Mononuclear cell (primary cell): Measurements from ENCODE around the gene THSD4. TPM values are rescaled to one million over a fixed set of nuclear protein-coding genes. Genes with fewer than 3 reads are reported as not detected.
"Not testable (repeated sequence)": the region's sequence is repeated elsewhere in the genome, so short reads cannot be mapped to it uniquely, and the experiment has no call there.

Experiments
- H3K27me3 ChIP-seq: 2 replicates; pipeline ENCODE4 v1.6.0; 2011; ENCODE audit warnings: low read length, control low read depth; ENCODE audit not compliant: insufficient read depth
- H3K4me1 ChIP-seq: 2 replicates; pipeline ENCODE4 v1.5.1; 2011; ENCODE audit warnings: mild to moderate bottlenecking, low read length, control low read depth; ENCODE audit not compliant: insufficient read depth
- H3K4me3 ChIP-seq: 2 replicates; pipeline ENCODE4 v1.5.1; 2011; ENCODE audit warnings: mild to moderate bottlenecking, low read length, moderate library complexity
- H3K9me3 ChIP-seq: 2 replicates; pipeline ENCODE4 v1.5.1; 2011; ENCODE audit warnings: low read depth, mild to moderate bottlenecking, control low read depth, low read length
- total RNA-seq: library from RNA; depleted of rRNA; stranded (reverse); fragments of >200 nt; gene quantifications from one replicate; pipeline ENCODE4 v1.2.3, GENCODE V29; 2012

The THSD4 gene
- total RNA-seq, 1 donor: 0.10 TPM

GRCh38 chr15:71431343-71432336 is 316.4 kb downstream of the THSD4 start:
- Histone ChIP-seq H3K27me3 (no peaks in the 10 kb centered on the region), H3K4me1 (no peaks in the 10 kb centered on the region), H3K4me3 (no peak overlapping the region), H3K9me3 (no peaks in the 10 kb centered on the region)

- Histone ChIP-seq H3K4me3 (no peak overlapping the region), H3K4me1 (no peaks in the 10 kb centered on the region), H3K27me3 (no peaks in the 10 kb centered on the region), H3K9me3 (no peaks in the 10 kb centered on the region)
These were observed 318.1 kb downstream of the THSD4 start for GRCh38 chr15:71433402-71433801.

- Histone ChIP-seq H3K4me1 (no peaks in the 10 kb centered on the region), H3K27me3 (no peaks in the 10 kb centered on the region), H3K4me3 (no peak overlapping the region), H3K9me3 (no peaks in the 10 kb centered on the region)
These were observed 319.5 kb downstream of the THSD4 start for GRCh38 chr15:71434774-71435173.

GRCh38 chr15:71435552-71435951 is 320.3 kb downstream of the THSD4 start:
- H3K27me3 ChIP-seq: no peaks in the 10 kb centered on the region
- no peaks in the 10 kb centered on the region for H3K9me3 ChIP-seq
- H3K4me3 ChIP-seq: no peak overlapping the region
- H3K4me1 ChIP-seq: no peaks in the 10 kb centered on the region

DNA sequence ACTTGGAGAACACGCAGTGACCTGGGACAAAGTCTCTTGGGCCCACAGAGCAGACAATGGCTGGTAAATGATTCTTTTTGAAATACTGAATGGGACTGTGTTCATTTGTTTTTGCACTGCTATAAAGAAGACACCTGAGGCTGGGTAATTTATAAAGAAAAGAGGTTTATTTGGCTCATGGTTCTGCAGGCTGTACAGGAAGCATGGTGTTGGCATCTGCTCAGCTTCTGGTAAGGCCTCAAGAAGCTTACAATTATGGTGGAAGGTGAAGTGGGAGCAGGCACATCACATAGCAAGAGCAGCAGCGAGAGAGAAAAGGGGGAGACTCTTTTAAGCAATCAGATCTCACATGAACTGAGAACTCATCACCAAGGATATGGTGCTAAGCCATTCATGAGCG is 321.6 kb downstream of the THSD4 start:
- Histone ChIP-seq H3K4me1 (no peaks in the 10 kb centered on the region), H3K27me3 (no peaks in the 10 kb centered on the region), H3K4me3 (no peak overlapping the region), H3K9me3 (no peaks in the 10 kb centered on the region)

- no peaks in the 10 kb centered on the region for H3K27me3 ChIP-seq
- H3K4me1 ChIP-seq: no peaks in the 10 kb centered on the region
- no peaks in the 10 kb centered on the region for H3K9me3 ChIP-seq
- H3K4me3 ChIP-seq: no peak overlapping the region
These were observed 322.1 kb downstream of the THSD4 start for GRCh38 chr15:71437404-71437803.

GRCh38 chr15:71437919-71438318 is 322.6 kb downstream of the THSD4 start:
- Histone ChIP-seq H3K4me1 (peaks cover 4% of the 10 kb centered on the region), H3K4me3 (no peak overlapping the region), H3K9me3 (no peaks in the 10 kb centered on the region), H3K27me3 (no peaks in the 10 kb centered on the region)

DNA sequence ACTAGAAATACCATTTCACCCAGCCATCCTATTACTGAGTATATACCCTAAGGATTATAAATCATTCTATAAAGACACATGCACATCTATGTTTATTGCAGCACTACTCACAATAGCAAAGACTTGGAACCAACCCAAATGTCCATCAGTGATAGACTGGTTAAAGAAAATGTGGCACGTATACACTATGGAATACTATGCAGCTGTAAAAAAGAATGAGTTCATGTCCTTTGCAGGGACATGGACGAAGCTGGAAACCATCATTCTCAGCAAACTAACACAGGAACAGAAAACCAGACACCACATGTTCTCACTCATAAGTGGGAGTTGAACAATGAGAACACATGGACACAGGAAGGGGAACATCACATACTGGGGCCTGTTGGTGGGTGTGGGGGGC is 324.2 kb downstream of the THSD4 start:
- H3K27me3 ChIP-seq, H3K9me3 ChIP-seq, H3K4me3 ChIP-seq: not testable (repeated sequence)
- peaks cover 11% of the 10 kb centered on the region for H3K4me1 ChIP-seq

DNA sequence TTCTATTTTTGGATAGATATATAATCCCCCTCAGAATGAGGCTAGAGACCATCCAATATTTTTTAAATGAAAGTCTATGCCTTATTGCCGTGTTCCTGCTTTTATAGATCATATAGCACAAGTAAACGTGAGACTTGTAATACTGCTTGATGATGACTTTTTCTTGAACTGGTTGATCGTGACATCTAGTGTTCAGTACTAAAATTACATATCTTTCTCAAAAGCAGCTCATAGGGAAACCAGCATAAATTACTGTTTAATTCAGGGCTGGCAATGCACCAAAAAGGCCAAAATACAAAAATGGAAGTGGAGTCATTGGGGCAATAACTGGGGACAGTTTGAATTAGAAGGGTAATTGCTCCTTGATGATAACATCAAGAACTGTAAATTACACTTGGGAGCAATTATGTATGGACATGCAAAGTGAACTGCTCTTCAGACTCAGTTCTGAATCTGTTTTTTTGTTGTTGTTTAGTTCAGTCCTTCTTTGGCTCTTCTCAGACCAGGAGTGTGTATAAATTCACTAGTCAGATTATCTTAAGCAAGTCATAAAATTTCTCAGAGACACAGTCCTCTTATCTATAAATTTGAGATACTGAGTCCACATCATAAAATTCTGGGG is 325.3 kb downstream of the THSD4 start:
- H3K4me3 ChIP-seq: no peak overlapping the region
- H3K27me3 ChIP-seq: peaks cover 6% of the 10 kb centered on the region
- H3K9me3 ChIP-seq: no peaks in the 10 kb centered on the region
- peaks cover 11% of the 10 kb centered on the region for H3K4me1 ChIP-seq

GRCh38 chr15:71443538-71443937 is 328.3 kb downstream of the THSD4 start:
- peaks cover 11% of the 10 kb centered on the region for H3K4me1 ChIP-seq

DNA sequence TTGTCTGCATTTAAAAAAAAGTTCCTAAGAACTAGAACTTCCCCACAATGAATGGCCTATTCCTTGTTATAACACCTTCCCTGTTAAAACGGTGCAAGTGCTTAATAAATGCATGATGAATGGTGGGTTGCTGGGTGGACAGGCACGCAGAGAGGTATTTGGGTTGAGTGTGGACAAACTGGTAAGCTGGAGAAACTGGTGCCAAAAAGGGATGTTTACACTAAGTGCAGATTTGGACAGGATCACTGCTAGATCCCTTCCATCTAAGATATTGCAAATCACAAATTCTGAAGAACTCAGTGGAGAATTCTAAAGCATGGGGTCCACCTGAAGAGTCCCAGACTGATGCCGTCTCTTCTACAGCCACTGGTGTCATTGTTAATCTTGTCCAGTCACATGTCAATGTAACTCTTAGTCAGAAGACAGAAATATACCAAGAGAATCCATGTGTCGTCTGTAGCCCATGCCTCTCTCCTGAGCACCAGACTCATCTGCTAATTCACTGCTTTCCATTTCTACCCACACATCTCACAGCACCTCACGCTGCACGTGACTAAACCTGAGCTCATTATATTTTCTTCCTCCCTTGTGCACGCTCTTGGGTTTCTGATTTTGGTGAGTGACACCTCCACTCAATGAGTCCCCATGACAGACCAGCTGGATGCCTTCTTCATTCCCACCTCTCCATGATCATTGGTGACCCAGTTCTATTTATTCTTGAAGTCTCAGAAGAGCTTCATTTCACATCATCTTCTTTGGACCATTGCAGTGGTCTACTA is 328.9 kb downstream of the THSD4 start:
- Histone ChIP-seq H3K4me1 (peaks cover 11% of the 10 kb centered on the region), H3K27me3 (peaks cover 6% of the 10 kb centered on the region), H3K9me3 (no peaks in the 10 kb centered on the region), H3K4me3 (no peak overlapping the region)

More at GRCh38 chr15:71443538-71443937, 328.3 kb downstream of the THSD4 start:
- peaks cover 6% of the 10 kb centered on the region for H3K27me3 ChIP-seq
- no peaks in the 10 kb centered on the region for H3K9me3 ChIP-seq
- no peak overlapping the region for H3K4me3 ChIP-seq

- Histone ChIP-seq H3K27me3 (peaks cover 6% of the 10 kb centered on the region), H3K9me3 (no peaks in the 10 kb centered on the region), H3K4me3 (no peak overlapping the region), H3K4me1 (peaks cover 11% of the 10 kb centered on the region)
These were observed 329.8 kb downstream of the THSD4 start for GRCh38 chr15:71444866-71445590.

DNA sequence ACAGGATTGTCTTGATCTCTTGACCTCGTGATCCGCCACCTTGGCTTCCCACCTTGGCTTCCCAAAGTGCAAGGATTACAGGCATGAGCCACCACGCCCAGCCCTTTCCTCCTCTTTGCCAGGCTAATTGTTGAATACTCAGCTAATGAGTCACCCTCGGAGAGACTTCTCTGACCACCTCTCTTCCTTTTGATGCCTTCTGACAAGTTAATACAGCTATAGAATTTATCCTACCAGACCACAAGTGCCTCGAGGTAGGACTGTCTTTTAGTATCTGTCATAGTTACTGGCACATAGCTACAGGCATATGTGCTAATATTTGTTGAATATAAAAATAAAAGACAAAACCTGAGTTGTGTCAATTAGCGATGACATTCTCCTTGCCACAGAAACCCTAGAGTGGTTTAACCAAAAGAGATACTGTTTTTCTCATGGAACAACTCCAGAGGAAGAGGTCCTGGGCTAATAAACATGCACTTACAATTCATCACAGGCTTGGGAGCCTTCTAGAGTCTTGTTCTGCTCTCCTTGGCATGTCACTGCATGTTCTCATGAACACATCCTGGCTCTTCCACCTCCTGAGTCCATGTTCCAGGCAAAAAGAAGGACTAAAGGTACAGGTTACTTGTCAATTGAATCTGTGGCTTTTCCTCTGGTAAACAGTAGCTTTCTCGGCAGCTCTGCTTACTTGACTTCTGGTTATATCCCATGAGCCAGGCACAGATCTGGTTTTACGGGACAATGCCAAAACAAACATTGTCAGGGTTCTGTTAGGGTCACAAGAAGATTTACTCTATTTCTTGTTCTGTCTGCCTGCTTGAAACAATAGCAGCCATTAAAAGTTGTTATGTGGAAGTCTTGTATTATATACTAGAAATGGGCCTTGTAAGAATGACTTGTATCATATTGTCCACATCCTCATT is 332.3 kb downstream of the THSD4 start:
- Histone ChIP-seq H3K4me1 (peaks cover 11% of the 10 kb centered on the region), H3K4me3 (no peak overlapping the region), H3K9me3 (no peaks in the 10 kb centered on the region), H3K27me3 (peaks cover 6% of the 10 kb centered on the region)

DNA sequence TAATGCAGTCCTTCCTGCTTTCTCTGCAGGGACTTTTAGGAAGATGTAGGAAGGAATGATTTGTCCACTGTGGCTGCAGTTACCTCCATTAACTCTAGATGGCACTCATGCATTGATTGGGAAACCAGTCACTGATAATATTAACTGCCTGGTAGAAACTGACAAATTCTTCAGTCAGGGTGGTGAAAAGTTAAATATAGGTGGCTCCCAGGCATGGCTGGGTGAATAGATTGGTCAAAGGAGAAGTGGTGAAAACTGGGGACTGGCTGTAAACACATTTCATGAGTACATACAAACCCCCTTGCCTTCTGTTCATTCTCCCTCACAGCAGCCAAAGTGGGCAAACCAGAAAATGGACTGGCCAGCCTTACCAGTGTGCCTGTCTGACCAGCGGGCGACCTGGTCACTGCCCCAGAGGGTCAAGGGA is 333.4 kb downstream of the THSD4 start:
- Histone ChIP-seq H3K27me3 (peaks cover 6% of the 10 kb centered on the region), H3K4me3 (no peak overlapping the region), H3K9me3 (no peaks in the 10 kb centered on the region), H3K4me1 (no peaks in the 10 kb centered on the region)
